CD4-positive, alpha-beta T cell (primary cell): ENCODE measurements around the gene ADGRG6. TPM values are rescaled to one million over a fixed set of nuclear protein-coding genes. Genes with fewer than 3 reads are reported as not detected.

ENCODE experiments used
- ATAC-seq: fragments of 200-7000 bp; cut with Tn5 transposase; one replicate; pipeline ENCODE4 v1.10.0; 2022; ENCODE audit warnings: mild to moderate bottlenecking; ENCODE audit not compliant: poor library complexity
- CTCF ChIA-PET: fragments of 350-600 bp; sonication (Branson Sonifier 250); formaldehyde crosslinking; loops from one replicate; lab custom pipeline; 2021; ENCODE audit warnings: antibody characterized with exemption, inconsistent platforms; lab: Charles Lee
- POLR2A ChIA-PET: fragments of 350-600 bp; sonication (Branson Sonifier 250); formaldehyde crosslinking; loops from one replicate; lab custom pipeline; 2021; ENCODE audit warnings: antibody characterized with exemption, inconsistent platforms; lab: Charles Lee
- DNase-seq, 14 experiments: peaks; one replicate each; pipeline ENCODE4 v3.0.0-alpha.2; 2013 to 2020; ENCODE audit warnings: mixed read lengths in 2 of 14
- H3K27ac ChIP-seq, 2 donors: one replicate each; pipeline versions ENCODE4 v1.5.1 to v1.7.0; 2013; ENCODE audit warnings: low read length in 2 of 2, low read depth in 1 of 2, mild to moderate bottlenecking in 1 of 2
- H3K27me3 ChIP-seq, 2 experiments: 1 replicate in 1 of 2; 2 replicates in 1 of 2; pipeline versions ENCODE4 v1.6.1 to v1.7.0; 2013; ENCODE audit warnings: low read length in 2 of 2, control low read depth in 1 of 2, mild to moderate bottlenecking in 1 of 2, moderate library complexity in 1 of 2; ENCODE audit not compliant: insufficient read depth in 2 of 2, control insufficient read depth in 1 of 2
- H3K36me3 ChIP-seq: one replicate; pipeline ENCODE4 v1.6.1; 2013; ENCODE audit warnings: low read length, control low read depth; ENCODE audit not compliant: insufficient read depth
- H3K4me1 ChIP-seq: one replicate; pipeline ENCODE4 v1.6.1; 2013; ENCODE audit warnings: low read length, control low read depth; ENCODE audit not compliant: insufficient read depth
- H3K4me3 ChIP-seq: one replicate; pipeline ENCODE4 v1.5.1; 2013; ENCODE audit warnings: mild to moderate bottlenecking, low read length, moderate library complexity
- H3K9me3 ChIP-seq, 2 experiments: 1 replicate in 1 of 2; 2 replicates in 1 of 2; pipeline versions ENCODE4 v1.6.1 to v1.7.0; 2013; ENCODE audit warnings: low read length in 2 of 2, mild to moderate bottlenecking in 2 of 2, control low read depth in 1 of 2, moderate library complexity in 1 of 2; ENCODE audit not compliant: control insufficient read depth in 1 of 2, insufficient read depth in 1 of 2
- H3K27ac Mint-ChIP-seq: one replicate; pipeline ENCODE4 v1.8.0; 2020; ENCODE audit warnings: mixed read lengths
- H3K27me3 Mint-ChIP-seq: one replicate; pipeline ENCODE4 v1.8.0; 2021; ENCODE audit warnings: mixed read lengths
- H3K36me3 Mint-ChIP-seq: one replicate; pipeline ENCODE4 v1.8.0; 2021; ENCODE audit warnings: low read depth, mixed read lengths
- H3K4me1 Mint-ChIP-seq: one replicate; pipeline ENCODE4 v1.8.0; 2021; ENCODE audit warnings: low read depth, mixed read lengths
- H3K4me3 Mint-ChIP-seq: one replicate; pipeline ENCODE4 v1.8.0; 2020; ENCODE audit warnings: mild to moderate bottlenecking, mixed read lengths
- H3K9me3 Mint-ChIP-seq: one replicate; pipeline ENCODE4 v1.8.0; 2020; ENCODE audit warnings: mixed read lengths
- CTCF ChIP-seq: fragments of 200-600 bp; IDR thresholded peaks from one replicate; pipeline ENCODE4 v1.8.0; 2022; ENCODE audit warnings: antibody characterized with exemption, mild to moderate bottlenecking
- intact Hi-C, 2 experiments: fragments of 100-400 bp; cut with DNase I in 1 of 2; cut with micrococcal nuclease in 1 of 2; formaldehyde crosslinking; loops; one replicate each; pipeline versions ENCODE4 v1.15.1 to v1.9.0; 2023 to 2025; cut with DNase I, micrococcal nuclease
- total RNA-seq, 174 experiments: library from RNA in 2 of 174; stranded (reverse) in 2 of 174; gene quantifications; one replicate each; pipeline ENCODE4 v1.2.3 and lab custom pipeline; 2021 to 2026

The ADGRG6 gene
- total RNA-seq, 2 experiments from 2014 or later: 0.31 to 0.63 TPM

GRCh38 chr6:142341855-142342330, 40.1 kb downstream of the ADGRG6 start:
- Histone ChIP-seq H3K27ac (no peak overlapping the region), H3K9me3 (no peaks in the 10 kb centered on the region), H3K4me3 (no peak overlapping the region), H3K4me1 (no peaks in the 10 kb centered on the region), H3K36me3 (no peaks in the 10 kb centered on the region), H3K27me3 (peaks cover 0 to 7% of the 10 kb centered on the region in 2 experiments)
- H3K27me3 Mint-ChIP-seq: peaks cover 11% of the 10 kb centered on the region
- DNase-seq: no peak
- no peaks in the 10 kb centered on the region for H3K9me3 Mint-ChIP-seq
- CTCF ChIA-PET: no interaction called here
- POLR2A ChIA-PET: no interaction called here
- no peak overlapping the region for H3K4me3 Mint-ChIP-seq
- TF ChIP-seq CTCF: no peak
- no peaks in the 10 kb centered on the region for H3K36me3 Mint-ChIP-seq
- intact Hi-C loops: no loop called here
- no peaks in the 10 kb centered on the region for H3K4me1 Mint-ChIP-seq
- no peak overlapping the region for H3K27ac Mint-ChIP-seq
- ATAC-seq: no peak

GRCh38 chr6:142342986-142343385, 41.2 kb downstream of the ADGRG6 start:
- ATAC-seq: no peak
- no peaks in the 10 kb centered on the region for H3K4me1 ChIP-seq
- ChIA-PET CTCF (no interaction called here), POLR2A (no interaction called here)
- Mint-ChIP-seq H3K27me3 (peaks cover 11% of the 10 kb centered on the region), H3K9me3 (no peaks in the 10 kb centered on the region), H3K36me3 (no peaks in the 10 kb centered on the region), H3K4me3 (no peak overlapping the region), H3K27ac (no peak overlapping the region), H3K4me1 (no peaks in the 10 kb centered on the region)
- H3K27me3 ChIP-seq: peaks cover 0 to 7% of the 10 kb centered on the region in 2 experiments
- no peak for TF ChIP-seq CTCF
- H3K4me3 ChIP-seq: no peak overlapping the region
- intact Hi-C loops: no loop called here
- no peaks in the 10 kb centered on the region for H3K36me3 ChIP-seq
- no peaks in the 10 kb centered on the region for H3K9me3 ChIP-seq
- no peak for DNase-seq
- H3K27ac ChIP-seq: no peak overlapping the region

- ChIA-PET CTCF (interaction anchor here (1.0 kb wide), 1 partner anchor 14 kb away, joined by 3 read pairs; no protein-coding TSS in a partner anchor), POLR2A (no interaction called here)
- no peak overlapping the region for H3K27ac Mint-ChIP-seq
- TF ChIP-seq CTCF: no peak
- intact Hi-C loops: no loop called here
- H3K27me3 Mint-ChIP-seq: peaks cover 11% of the 10 kb centered on the region
- H3K36me3 Mint-ChIP-seq: no peaks in the 10 kb centered on the region
- Histone ChIP-seq H3K36me3 (no peaks in the 10 kb centered on the region), H3K4me1 (no peaks in the 10 kb centered on the region), H3K4me3 (no peak overlapping the region), H3K27me3 (peaks cover 0 to 7% of the 10 kb centered on the region in 2 experiments), H3K9me3 (no peaks in the 10 kb centered on the region), H3K27ac (no peak overlapping the region)
- no peak for DNase-seq
- H3K9me3 Mint-ChIP-seq: no peaks in the 10 kb centered on the region
- H3K4me3 Mint-ChIP-seq: no peak overlapping the region
- ATAC-seq: no peak
- H3K4me1 Mint-ChIP-seq: no peaks in the 10 kb centered on the region
Observed at GRCh38 chr6:142343938-142344337, 42.1 kb downstream of the ADGRG6 start.
